ENCODE measurements around the gene TTC3.
A peak's percentile ranks its signal among the peaks of the same experiment; 100 is the strongest.

The TTC3 gene

GRCh38 chr21:37248298-37248697 lies 175.2 kb downstream of the TTC3 start:
- H3K4me3 ChIP-seq (ENCODE audit: low read depth, low read length), result no peak overlapping the region
- DNase-seq (ENCODE audit: low read depth), result no peak
- TF ChIP-seq MYC (IDR thresholded peaks at IDR 0.05; ENCODE audit: low read depth, low read length) (no peak), POLR2A (IDR thresholded peaks at IDR 0.05; ENCODE audit: extremely low read depth, insufficient read length) (no peak), MAX (IDR thresholded peaks at IDR 0.05; ENCODE audit: low read depth, low read length) (no peak), CTCF (IDR thresholded peaks at IDR 0.05; ENCODE audit: low read depth, low read length) (no peak)

- no peak for DNase-seq (ENCODE audit: low read depth)
- no peak overlapping the region for H3K4me3 ChIP-seq (ENCODE audit: low read depth, low read length)
- TF ChIP-seq CTCF (IDR thresholded peaks at IDR 0.05; ENCODE audit: low read depth, low read length) (no peak), MAX (IDR thresholded peaks at IDR 0.05; ENCODE audit: low read depth, low read length) (no peak), MYC (IDR thresholded peaks at IDR 0.05; ENCODE audit: low read depth, low read length) (no peak), POLR2A (IDR thresholded peaks at IDR 0.05; ENCODE audit: extremely low read depth, insufficient read length) (no peak)
Observed at GRCh38 chr21:37249112-37249904, 176.3 kb downstream of the TTC3 start.

- TF ChIP-seq POLR2A (IDR thresholded peaks at IDR 0.05; ENCODE audit: extremely low read depth, insufficient read length) (no peak), MAX (IDR thresholded peaks at IDR 0.05; ENCODE audit: low read depth, low read length) (no peak), MYC (IDR thresholded peaks at IDR 0.05; ENCODE audit: low read depth, low read length) (no peak), CTCF (IDR thresholded peaks at IDR 0.05; ENCODE audit: low read depth, low read length) (no peak)
- DNase-seq (ENCODE audit: low read depth), result peak; percentile 86
- H3K4me3 ChIP-seq (ENCODE audit: low read depth, low read length), result peak overlapping the region; percentile 22
Observed at GRCh38 chr21:37251294-37251634, 178.2 kb downstream of the TTC3 start.
